ENCODE measurements around the gene CD47. TPM values are rescaled to one million over a fixed set of nuclear protein-coding genes. Genes with fewer than 3 reads are reported as not detected.

The CD47 gene
- total RNA-seq, 1 donor from 2014 or later: 60.0 TPM

- Histone ChIP-seq H3K36me3 (ENCODE audit: control insufficient read depth, insufficient read depth, low read length) (peaks cover 4% of the 10 kb centered on the region), H3K4me3 (ENCODE audit: low read depth, low read length) (no peak overlapping the region), H3K27me3 (ENCODE audit: control insufficient read depth, insufficient read depth, low read length) (no peaks in the 10 kb centered on the region)
- DNase-seq (ENCODE audit: low read depth) (no peak), FAIRE-seq (no peak)
- TF ChIP-seq, protein P1, sequence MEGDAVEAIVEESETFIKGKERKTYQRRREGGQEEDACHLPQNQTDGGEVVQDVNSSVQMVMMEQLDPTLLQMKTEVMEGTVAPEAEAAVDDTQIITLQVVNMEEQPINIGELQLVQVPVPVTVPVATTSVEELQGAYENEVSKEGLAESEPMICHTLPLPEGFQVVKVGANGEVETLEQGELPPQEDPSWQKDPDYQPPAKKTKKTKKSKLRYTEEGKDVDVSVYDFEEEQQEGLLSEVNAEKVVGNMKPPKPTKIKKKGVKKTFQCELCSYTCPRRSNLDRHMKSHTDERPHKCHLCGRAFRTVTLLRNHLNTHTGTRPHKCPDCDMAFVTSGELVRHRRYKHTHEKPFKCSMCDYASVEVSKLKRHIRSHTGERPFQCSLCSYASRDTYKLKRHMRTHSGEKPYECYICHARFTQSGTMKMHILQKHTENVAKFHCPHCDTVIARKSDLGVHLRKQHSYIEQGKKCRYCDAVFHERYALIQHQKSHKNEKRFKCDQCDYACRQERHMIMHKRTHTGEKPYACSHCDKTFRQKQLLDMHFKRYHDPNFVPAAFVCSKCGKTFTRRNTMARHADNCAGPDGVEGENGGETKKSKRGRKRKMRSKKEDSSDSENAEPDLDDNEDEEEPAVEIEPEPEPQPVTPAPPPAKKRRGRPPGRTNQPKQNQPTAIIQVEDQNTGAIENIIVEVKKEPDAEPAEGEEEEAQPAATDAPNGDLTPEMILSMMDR (IDR thresholded peaks at IDR 0.05; ENCODE audit: insufficient read depth, low read length, severe bottlenecking): no peak
Measured at GRCh38 chr3:108065096-108065495, 25.7 kb downstream of the CD47 start.

GRCh38 chr3:108064293-108064887 lies 26.4 kb downstream of the CD47 start:
- Histone ChIP-seq H3K27me3 (ENCODE audit: control insufficient read depth, insufficient read depth, low read length) (no peaks in the 10 kb centered on the region), H3K4me3 (ENCODE audit: low read depth, low read length) (no peak overlapping the region), H3K36me3 (ENCODE audit: control insufficient read depth, insufficient read depth, low read length) (peaks cover 4% of the 10 kb centered on the region)
- TF ChIP-seq, protein P1 (IDR thresholded peaks at IDR 0.05; ENCODE audit: insufficient read depth, low read length, severe bottlenecking): no peak
- no peak for FAIRE-seq
- DNase-seq (ENCODE audit: low read depth): no peak

DNA sequence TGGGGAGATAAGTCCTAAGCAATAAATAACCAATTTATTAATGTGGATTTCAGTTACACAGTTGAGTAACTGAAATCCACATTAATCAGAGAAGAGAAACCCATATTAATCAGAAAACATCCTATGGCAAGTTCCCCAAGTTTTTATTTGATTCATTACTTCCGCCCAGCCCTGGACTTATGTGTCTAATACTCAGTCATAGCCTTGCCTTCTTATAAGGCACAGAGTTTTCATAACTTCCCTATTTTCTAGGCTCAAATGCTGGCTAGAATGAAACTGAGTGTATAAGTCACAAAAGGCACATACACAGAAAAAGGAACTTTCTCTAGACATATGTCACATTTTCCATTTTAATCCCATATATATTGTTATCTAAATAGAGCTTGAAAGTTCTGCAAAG lies 28.8 kb downstream of the CD47 start:
- FAIRE-seq (no peak), DNase-seq (ENCODE audit: low read depth) (no peak)
- Histone ChIP-seq H3K36me3 (ENCODE audit: control insufficient read depth, insufficient read depth, low read length) (peaks cover 5% of the 10 kb centered on the region), H3K27me3 (ENCODE audit: control insufficient read depth, insufficient read depth, low read length) (no peaks in the 10 kb centered on the region), H3K4me3 (ENCODE audit: low read depth, low read length) (no peak overlapping the region)
- TF ChIP-seq, protein P1 (IDR thresholded peaks at IDR 0.05; ENCODE audit: insufficient read depth, low read length, severe bottlenecking): no peak

GRCh38 chr3:108060331-108060730 lies 30.5 kb downstream of the CD47 start:
- peaks cover 5% of the 10 kb centered on the region for H3K36me3 ChIP-seq (ENCODE audit: control insufficient read depth, insufficient read depth, low read length)
- H3K4me3 ChIP-seq (ENCODE audit: low read depth, low read length): no peak overlapping the region
- FAIRE-seq (no peak), DNase-seq (ENCODE audit: low read depth) (no peak)
- TF ChIP-seq, protein P1 (IDR thresholded peaks at IDR 0.05; ENCODE audit: insufficient read depth, low read length, severe bottlenecking): no peak
- H3K27me3 ChIP-seq (ENCODE audit: control insufficient read depth, insufficient read depth, low read length): no peaks in the 10 kb centered on the region

DNA sequence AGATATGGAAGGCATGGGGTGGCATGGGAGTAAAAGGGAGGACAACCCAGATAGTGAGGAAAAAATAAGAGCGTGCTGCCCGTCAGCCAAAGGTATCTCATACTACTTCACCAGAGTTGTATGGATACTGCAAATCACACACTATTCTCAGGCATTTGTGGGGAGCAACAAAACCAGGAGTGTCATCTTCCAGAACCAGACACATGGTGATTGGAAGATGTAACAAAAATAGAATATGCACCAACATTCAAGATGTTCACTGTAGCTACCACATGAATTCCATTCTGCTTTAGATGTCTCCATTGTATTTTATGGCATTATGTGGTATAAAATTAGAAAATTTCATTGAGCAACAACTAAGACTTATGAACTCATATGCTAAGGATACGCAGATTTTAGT lies 34.9 kb downstream of the CD47 start:
- TF ChIP-seq, protein P1 (IDR thresholded peaks at IDR 0.05; ENCODE audit: insufficient read depth, low read length, severe bottlenecking): no peak
- Histone ChIP-seq H3K36me3 (ENCODE audit: control insufficient read depth, insufficient read depth, low read length) (peaks cover 5% of the 10 kb centered on the region), H3K4me3 (ENCODE audit: low read depth, low read length) (no peak overlapping the region), H3K27me3 (ENCODE audit: control insufficient read depth, insufficient read depth, low read length) (no peaks in the 10 kb centered on the region)
- DNase-seq (ENCODE audit: low read depth): no peak
- peak; percentile 62 for FAIRE-seq

GRCh38 chr3:108054935-108055334 lies 35.9 kb downstream of the CD47 start:
- no peak for DNase-seq (ENCODE audit: low read depth)
- no peak overlapping the region for H3K4me3 ChIP-seq (ENCODE audit: low read depth, low read length)
- FAIRE-seq: no peak
- H3K36me3 ChIP-seq (ENCODE audit: control insufficient read depth, insufficient read depth, low read length): peaks cover 2% of the 10 kb centered on the region
- no peaks in the 10 kb centered on the region for H3K27me3 ChIP-seq (ENCODE audit: control insufficient read depth, insufficient read depth, low read length)
- TF ChIP-seq, protein P1 (IDR thresholded peaks at IDR 0.05; ENCODE audit: insufficient read depth, low read length, severe bottlenecking): no peak
